Lower lobe of right lung (tissue), 2 donors: ENCODE data around the gene HSP90AB1. TPM values are rescaled to one million over a fixed set of nuclear protein-coding genes. Genes with fewer than 3 reads are reported as not detected.

Experiments
- ATAC-seq, 2 donors: fragments of 200-7000 bp; cut with Tn5 transposase; one replicate each; pipeline ENCODE4 v1.9.1; 2020 to 2022; ENCODE audit warnings: mild to moderate bottlenecking in 2 of 2, moderate library complexity in 2 of 2
- DNase-seq: peaks from one replicate; pipeline ENCODE4 v3.0.0-alpha.2; 2020
- H3K27ac ChIP-seq: fragments of 200-600 bp; one replicate; pipeline ENCODE4 v1.8.0; 2022
- H3K27me3 ChIP-seq: fragments of 200-600 bp; one replicate; pipeline ENCODE4 v1.8.0; 2022; ENCODE audit warnings: low read depth
- H3K36me3 ChIP-seq: fragments of 200-600 bp; one replicate; pipeline ENCODE4 v1.8.0; 2022; ENCODE audit warnings: mild to moderate bottlenecking
- H3K4me1 ChIP-seq: fragments of 200-600 bp; one replicate; pipeline ENCODE4 v1.8.0; 2022
- H3K4me3 ChIP-seq: fragments of 200-600 bp; one replicate; pipeline ENCODE4 v1.8.0; 2022; ENCODE audit warnings: mild to moderate bottlenecking
- H3K9me3 ChIP-seq: fragments of 200-600 bp; one replicate; pipeline ENCODE4 v1.8.0; 2022
- CTCF ChIP-seq: fragments of 200-600 bp; IDR thresholded peaks from one replicate; pipeline ENCODE4 v1.8.0; 2022; ENCODE audit warnings: antibody characterized with exemption, mild to moderate bottlenecking
- intact Hi-C: fragments of 100-400 bp; cut with DNase I; formaldehyde crosslinking; loops from one replicate; pipeline ENCODE4 v1.11.0; 2022
- total RNA-seq: library from RNA; stranded (reverse); fragmentation: NEBNext Ultra II Directional; extraction: Animal tissue kit (Norgen Biotek cat#: 25700); gene quantifications from one replicate; pipeline ENCODE4 v1.2.1, GENCODE V29; 2021
- donor health status: DM: no; HTN: yes; CAD: no; lungs with severe emphysema.

The HSP90AB1 gene
- total RNA-seq, 1 donor from 2014 or later, result 680 TPM

- Histone ChIP-seq H3K9me3 (no peaks in the 10 kb centered on the region), H3K4me3 (no peak overlapping the region), H3K27ac (no peak overlapping the region), H3K4me1 (peaks cover 41% of the 10 kb centered on the region), H3K36me3 (peaks cover 23% of the 10 kb centered on the region), H3K27me3 (no peaks in the 10 kb centered on the region)
- TF ChIP-seq CTCF, result no peak
- DNase-seq (no peak), ATAC-seq (no peak)
- intact Hi-C loops, result no loop called here
Observed at GRCh38 chr6:44226368-44227147, 20.3 kb upstream of the HSP90AB1 start.

GRCh38 chr6:44227148-44227793, 19.6 kb upstream of the HSP90AB1 start:
- no peaks in the 10 kb centered on the region for H3K27me3 ChIP-seq
- H3K4me1 ChIP-seq, result peaks cover 34% of the 10 kb centered on the region
- no peak overlapping the region for H3K4me3 ChIP-seq
- H3K27ac ChIP-seq, result no peak overlapping the region
- no peak for TF ChIP-seq CTCF
- H3K9me3 ChIP-seq, result no peaks in the 10 kb centered on the region
- ATAC-seq (no peak), DNase-seq (no peak)
- peaks cover 30% of the 10 kb centered on the region for H3K36me3 ChIP-seq
- intact Hi-C loops, result no loop called here

GRCh38 chr6:44228031-44228430, 18.9 kb upstream of the HSP90AB1 start:
- no peak for TF ChIP-seq CTCF
- no peaks in the 10 kb centered on the region for H3K9me3 ChIP-seq
- H3K36me3 ChIP-seq, result peaks cover 37% of the 10 kb centered on the region
- ATAC-seq (no peak), DNase-seq (no peak)
- H3K27ac ChIP-seq, result no peak overlapping the region
- no peaks in the 10 kb centered on the region for H3K27me3 ChIP-seq
- intact Hi-C loops, result no loop called here
- H3K4me1 ChIP-seq, result peaks cover 26% of the 10 kb centered on the region
- H3K4me3 ChIP-seq, result no peak overlapping the region

- peaks cover 39% of the 10 kb centered on the region for H3K36me3 ChIP-seq
- no peak for ATAC-seq
- intact Hi-C loops, result no loop called here
- no peak for DNase-seq
- TF ChIP-seq CTCF, result no peak
- no peaks in the 10 kb centered on the region for H3K27me3 ChIP-seq
- H3K9me3 ChIP-seq, result no peaks in the 10 kb centered on the region
- no peak overlapping the region for H3K4me3 ChIP-seq
- H3K27ac ChIP-seq, result no peak overlapping the region
- H3K4me1 ChIP-seq, result peaks cover 29% of the 10 kb centered on the region
Observed at GRCh38 chr6:44228433-44228832, 18.5 kb upstream of the HSP90AB1 start.

GRCh38 chr6:44228836-44229235, 18.1 kb upstream of the HSP90AB1 start:
- Histone ChIP-seq H3K27me3 (no peaks in the 10 kb centered on the region), H3K9me3 (no peaks in the 10 kb centered on the region), H3K36me3 (peaks cover 39% of the 10 kb centered on the region), H3K4me3 (no peak overlapping the region), H3K4me1 (peaks cover 30% of the 10 kb centered on the region), H3K27ac (no peak overlapping the region)
- intact Hi-C loops, result no loop called here
- TF ChIP-seq CTCF, result no peak
- DNase-seq (no peak), ATAC-seq (no peak)
